ENCODE results near the gene SULT1A4. TPM values are rescaled to one million over a fixed set of nuclear protein-coding genes. Genes with fewer than 3 reads are reported as not detected.
A peak's percentile ranks its signal among the peaks of the same experiment; 100 is the strongest.
"Not testable (repeated sequence)": the region's sequence is repeated elsewhere in the genome, so short reads cannot be mapped to it uniquely, and the experiment has no call there.

SULT1A4 gene
- total RNA-seq, 1 donor from 2014 or later = 3.5 TPM

- H3K27ac Mint-ChIP-seq; H3K27me3 Mint-ChIP-seq; H3K4me1 Mint-ChIP-seq (ENCODE audit: unreplicated experiment); H3K4me3 Mint-ChIP-seq; H3K9me3 Mint-ChIP-seq; H3K36me3 Mint-ChIP-seq: not testable (repeated sequence)
- DNase-seq (ENCODE audit: extremely low spot score, unreplicated experiment) = peak; percentile 63
Observed at GRCh38 chr16:29482276-29482675, 22.6 kb downstream of the SULT1A4 start.

GRCh38 chr16:29506308-29506707 is 46.6 kb downstream of the SULT1A4 start, which contains the start of gene NPIPB12:
NPIPB12 (minus strand) TSS chr16:29506408.
- not testable (repeated sequence) for H3K27ac Mint-ChIP-seq, H3K4me3 Mint-ChIP-seq

More at GRCh38 chr16:29506308-29506707, 46.6 kb downstream of the SULT1A4 start, which contains the start of gene NPIPB12:
- DNase-seq (ENCODE audit: extremely low spot score, unreplicated experiment); H3K4me1 Mint-ChIP-seq (ENCODE audit: unreplicated experiment); H3K27me3 Mint-ChIP-seq; H3K9me3 Mint-ChIP-seq; H3K36me3 Mint-ChIP-seq: not testable (repeated sequence)

Other genes starting within 250 kb of the SULT1A4 start
- gene NPIPB11, start 53.2 kb upstream of the SULT1A4 start, total RNA-seq (ENCODE audit: low replicate concordance) = 1.00 and 1.5 TPM in 2 replicates
- gene BOLA2, start 5.6 kb upstream of the SULT1A4 start, total RNA-seq (ENCODE audit: low replicate concordance) = 2.5 and 6.0 TPM in 2 replicates
- gene SLX1B, start 5.4 kb upstream of the SULT1A4 start, total RNA-seq (ENCODE audit: low replicate concordance) = 32.9 and 39.6 TPM in 2 replicates
- gene NPIPB12, start 46.5 kb downstream of the SULT1A4 start, total RNA-seq (ENCODE audit: low replicate concordance) = 40.1 and 50.2 TPM in 2 replicates
- 0.14 and 0.31 TPM in 2 replicates for gene SPN, start 203.3 kb downstream of the SULT1A4 start, total RNA-seq (ENCODE audit: low replicate concordance)
- 92.3 and 129 TPM in 2 replicates for gene QPRT, start 219.3 kb downstream of the SULT1A4 start, total RNA-seq (ENCODE audit: low replicate concordance)

Measured in type B pancreatic cell (in vitro differentiated cells).